Peyer's patch (tissue), 4 donors: ENCODE data around the gene MBD4.
"Not testable (repeated sequence)": the region's sequence is repeated elsewhere in the genome, so short reads cannot be mapped to it uniquely, and the experiment has no call there.

Source experiments
- CTCF ChIP-seq, 6 experiments: fragments of 450-650 bp in 4 of 6; fragments of 200-600 bp in 2 of 6; sonication (generic) in 1 of 6; IDR thresholded peaks; one replicate each; pipeline ENCODE4 v1.5.1; 2017 to 2019; ENCODE audit warnings: antibody characterized with exemption in 6 of 6, mild to moderate bottlenecking in 3 of 6, moderate library complexity in 1 of 6
- POLR2A ChIP-seq, 2 donors: fragments of 450-650 bp; IDR thresholded peaks; one replicate each; pipeline ENCODE4 v1.5.1; 2017; ENCODE audit warnings: antibody characterized with exemption in 2 of 2, mild to moderate bottlenecking in 2 of 2, moderate library complexity in 2 of 2

GRCh38 chr3:129385507-129385906 lies 54.2 kb downstream of the MBD4 start:
- not testable (repeated sequence) for TF ChIP-seq CTCF, POLR2A (IDR thresholded peaks at IDR 0.05)
